ENCODE measurements around the gene WHAMM.

Gene WHAMM

GRCh38 chr15:82871832-82872484, 62.5 kb downstream of the WHAMM start:
- Histone ChIP-seq H3K4me3 (ENCODE audit: low read depth, low read length) (no peak overlapping the region), H3K4me1 (ENCODE audit: control insufficient read depth, insufficient read depth, low read length) (no peaks in the 10 kb centered on the region), H3K9me3 (ENCODE audit: control insufficient read depth, insufficient read depth, low read depth, low read length) (no peaks in the 10 kb centered on the region), H3K27ac (ENCODE audit: extremely low read depth, low read depth, low read length) (no peak overlapping the region), H3K36me3 (ENCODE audit: control insufficient read depth in 2 of 2, insufficient read depth in 1 of 2, low read length in 2 of 2) (peaks cover 0 to 28% of the 10 kb centered on the region in 2 experiments; a peak in 1 of 3 replicates)
- ChIA-PET POLR2A (no interaction called here), CTCF (interaction anchor here (0.7 to 0.9 kb wide), 2 partner anchors 23 to 139 kb away, joined by 3 read pairs; partner anchors contain the start of gene C15orf40)
- no peak for TF ChIP-seq ZFP69B (tag by site-specific recombination; IDR thresholded peaks at IDR 0.05)
- TF ChIP-seq ZNF155 (tag by site-specific recombination; IDR thresholded peaks at IDR 0.05): no peak
- no peak for TF ChIP-seq ZNF555 (tag by site-specific recombination; conservative IDR thresholded peaks at IDR 0.05)
- TF ChIP-seq, protein P1, sequence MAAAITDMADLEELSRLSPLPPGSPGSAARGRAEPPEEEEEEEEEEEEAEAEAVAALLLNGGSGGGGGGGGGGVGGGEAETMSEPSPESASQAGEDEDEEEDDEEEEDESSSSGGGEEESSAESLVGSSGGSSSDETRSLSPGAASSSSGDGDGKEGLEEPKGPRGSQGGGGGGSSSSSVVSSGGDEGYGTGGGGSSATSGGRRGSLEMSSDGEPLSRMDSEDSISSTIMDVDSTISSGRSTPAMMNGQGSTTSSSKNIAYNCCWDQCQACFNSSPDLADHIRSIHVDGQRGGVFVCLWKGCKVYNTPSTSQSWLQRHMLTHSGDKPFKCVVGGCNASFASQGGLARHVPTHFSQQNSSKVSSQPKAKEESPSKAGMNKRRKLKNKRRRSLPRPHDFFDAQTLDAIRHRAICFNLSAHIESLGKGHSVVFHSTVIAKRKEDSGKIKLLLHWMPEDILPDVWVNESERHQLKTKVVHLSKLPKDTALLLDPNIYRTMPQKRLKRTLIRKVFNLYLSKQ (tag by site-specific recombination; IDR thresholded peaks at IDR 0.05; ENCODE audit: borderline replicate concordance): no peak
- TF ChIP-seq SP2 (tag by site-specific recombination; IDR thresholded peaks at IDR 0.05): no peak
- TF ChIP-seq KLF8 (tag by site-specific recombination; IDR thresholded peaks at IDR 0.05): no peak
- no peak for TF ChIP-seq ZNF473 (tag by site-specific recombination; IDR thresholded peaks at IDR 0.05)
- TF ChIP-seq ZNF660 (tag by site-specific recombination; IDR thresholded peaks at IDR 0.05): no peak
- no peak for TF ChIP-seq ZBTB48 (tag by site-specific recombination; IDR thresholded peaks at IDR 0.05)
- TF ChIP-seq ZNF157 (tag by site-specific recombination; IDR thresholded peaks at IDR 0.05): no peak
- TF ChIP-seq ZNF2 (tag by site-specific recombination; IDR thresholded peaks at IDR 0.05): no peak
- no peak for TF ChIP-seq ZNF202 (tag by site-specific recombination; IDR thresholded peaks at IDR 0.05; ENCODE audit: borderline replicate concordance)
- TF ChIP-seq ZNF624 (tag by site-specific recombination; IDR thresholded peaks at IDR 0.05): no peak
- no peak for TF ChIP-seq HIC1 (tag by site-specific recombination; IDR thresholded peaks at IDR 0.05)
- no peak for TF ChIP-seq ZNF707 (tag by site-specific recombination; IDR thresholded peaks at IDR 0.05)
- TF ChIP-seq, protein P2, sequence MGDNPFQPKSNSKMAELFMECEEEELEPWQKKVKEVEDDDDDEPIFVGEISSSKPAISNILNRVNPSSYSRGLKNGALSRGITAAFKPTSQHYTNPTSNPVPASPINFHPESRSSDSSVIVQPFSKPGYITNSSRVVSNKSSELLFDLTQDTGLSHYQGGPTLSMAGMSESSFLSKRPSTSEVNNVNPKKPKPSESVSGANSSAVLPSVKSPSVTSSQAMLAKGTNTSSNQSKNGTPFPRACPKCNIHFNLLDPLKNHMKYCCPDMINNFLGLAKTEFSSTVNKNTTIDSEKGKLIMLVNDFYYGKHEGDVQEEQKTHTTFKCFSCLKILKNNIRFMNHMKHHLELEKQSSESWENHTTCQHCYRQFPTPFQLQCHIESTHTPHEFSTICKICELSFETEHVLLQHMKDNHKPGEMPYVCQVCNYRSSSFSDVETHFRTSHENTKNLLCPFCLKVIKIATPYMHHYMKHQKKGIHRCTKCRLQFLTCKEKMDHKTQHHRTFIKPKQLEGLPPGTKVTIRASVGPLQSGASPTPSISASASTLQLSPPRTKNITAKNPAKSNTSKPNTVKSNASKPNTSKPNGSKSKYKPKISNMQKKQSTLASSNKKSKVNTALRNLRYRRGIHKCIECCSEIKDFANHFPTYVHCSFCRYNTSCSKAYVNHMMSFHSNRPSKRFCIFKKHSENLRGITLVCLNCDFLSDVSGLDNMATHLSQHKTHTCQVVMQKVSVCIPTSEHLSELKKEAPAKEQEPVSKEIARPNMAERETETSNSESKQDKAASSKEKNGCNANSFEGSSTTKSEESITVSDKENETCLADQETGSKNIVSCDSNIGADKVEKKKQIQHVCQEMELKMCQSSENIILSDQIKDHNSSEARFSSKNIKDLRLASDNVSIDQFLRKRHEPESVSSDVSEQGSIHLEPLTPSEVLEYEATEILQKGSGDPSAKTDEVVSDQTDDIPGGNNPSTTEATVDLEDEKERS (tag by site-specific recombination; IDR thresholded peaks at IDR 0.05): no peak
- no peak for TF ChIP-seq PATZ1 (tag by site-specific recombination; IDR thresholded peaks at IDR 0.05)
- no peak for TF ChIP-seq ZNF501 (tag by site-specific recombination; IDR thresholded peaks at IDR 0.05)

Data from HEK293 (cell line).